ENCODE measurements around the gene DIABLO. TPM values are rescaled to one million over a fixed set of nuclear protein-coding genes. Genes with fewer than 3 reads are reported as not detected.
"Not testable (repeated sequence)": the region's sequence is repeated elsewhere in the genome, so short reads cannot be mapped to it uniquely, and the experiment has no call there.

Gene DIABLO
- total RNA-seq, 2 donors from 2014 or later: 77.5 to 81.0 TPM

DNA sequence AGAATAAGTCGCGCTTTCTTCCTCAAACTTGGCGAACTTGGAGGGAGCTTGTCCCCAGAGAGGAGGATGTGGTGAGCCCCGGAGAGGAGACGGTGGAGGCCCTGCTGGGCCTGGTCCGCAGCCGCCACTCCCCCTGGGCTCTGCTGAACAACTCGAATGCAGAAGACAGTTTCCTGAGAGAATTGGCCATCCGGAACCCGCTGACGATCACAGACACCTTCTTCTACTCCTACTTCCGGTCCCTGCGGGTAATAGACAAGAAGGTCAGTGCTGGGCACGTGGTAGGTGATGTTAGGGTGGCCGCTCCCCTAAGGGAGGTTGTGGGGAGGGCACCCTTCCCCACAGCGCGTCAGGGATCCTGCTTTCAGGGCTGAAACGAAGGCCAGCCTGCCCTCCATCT is 41.3 kb downstream of the DIABLO start:
- no peaks in the 10 kb centered on the region for H3K36me3 Mint-ChIP-seq (ENCODE audit: low read depth)
- TF ChIP-seq, protein P1, sequence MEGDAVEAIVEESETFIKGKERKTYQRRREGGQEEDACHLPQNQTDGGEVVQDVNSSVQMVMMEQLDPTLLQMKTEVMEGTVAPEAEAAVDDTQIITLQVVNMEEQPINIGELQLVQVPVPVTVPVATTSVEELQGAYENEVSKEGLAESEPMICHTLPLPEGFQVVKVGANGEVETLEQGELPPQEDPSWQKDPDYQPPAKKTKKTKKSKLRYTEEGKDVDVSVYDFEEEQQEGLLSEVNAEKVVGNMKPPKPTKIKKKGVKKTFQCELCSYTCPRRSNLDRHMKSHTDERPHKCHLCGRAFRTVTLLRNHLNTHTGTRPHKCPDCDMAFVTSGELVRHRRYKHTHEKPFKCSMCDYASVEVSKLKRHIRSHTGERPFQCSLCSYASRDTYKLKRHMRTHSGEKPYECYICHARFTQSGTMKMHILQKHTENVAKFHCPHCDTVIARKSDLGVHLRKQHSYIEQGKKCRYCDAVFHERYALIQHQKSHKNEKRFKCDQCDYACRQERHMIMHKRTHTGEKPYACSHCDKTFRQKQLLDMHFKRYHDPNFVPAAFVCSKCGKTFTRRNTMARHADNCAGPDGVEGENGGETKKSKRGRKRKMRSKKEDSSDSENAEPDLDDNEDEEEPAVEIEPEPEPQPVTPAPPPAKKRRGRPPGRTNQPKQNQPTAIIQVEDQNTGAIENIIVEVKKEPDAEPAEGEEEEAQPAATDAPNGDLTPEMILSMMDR (conservative IDR thresholded peaks at IDR 0.05): no peak
- no peak for DNase-seq
- Histone ChIP-seq H3K27me3 (ENCODE audit: control insufficient read depth, insufficient read depth, low read length, poor library complexity, severe bottlenecking) (peaks cover 12% of the 10 kb centered on the region), H3K27ac (ENCODE audit: low read depth, low read length) (no peak overlapping the region), H3K4me1 (ENCODE audit: control insufficient read depth, insufficient read depth, low read length) (no peaks in the 10 kb centered on the region), H3K36me3 (ENCODE audit: control insufficient read depth, insufficient read depth, low read length) (no peaks in the 10 kb centered on the region), H3K4me3 (ENCODE audit: low read length) (no peak overlapping the region), H3K9me3 (ENCODE audit: control insufficient read depth, low read length) (no peaks in the 10 kb centered on the region), H3K9ac (ENCODE audit: extremely low read depth, low read length, poor library complexity, severe bottlenecking) (no peak overlapping the region)
- H3K4me1 Mint-ChIP-seq: no peaks in the 10 kb centered on the region
- H3K4me3 Mint-ChIP-seq: peak overlapping the region; percentile 58
- no peak overlapping the region for H3K27ac Mint-ChIP-seq
- no peaks in the 10 kb centered on the region for H3K9me3 Mint-ChIP-seq
- 87 to 90% methylated on average over 10 to 18 of the region's 18 CpGs for WGBS, 2 experiments (ENCODE audit: insufficient coverage in 1 of 2, insufficient read length in 1 of 2)
- peaks cover 28% of the 10 kb centered on the region for H3K27me3 Mint-ChIP-seq (ENCODE audit: insufficient read depth)

DNA sequence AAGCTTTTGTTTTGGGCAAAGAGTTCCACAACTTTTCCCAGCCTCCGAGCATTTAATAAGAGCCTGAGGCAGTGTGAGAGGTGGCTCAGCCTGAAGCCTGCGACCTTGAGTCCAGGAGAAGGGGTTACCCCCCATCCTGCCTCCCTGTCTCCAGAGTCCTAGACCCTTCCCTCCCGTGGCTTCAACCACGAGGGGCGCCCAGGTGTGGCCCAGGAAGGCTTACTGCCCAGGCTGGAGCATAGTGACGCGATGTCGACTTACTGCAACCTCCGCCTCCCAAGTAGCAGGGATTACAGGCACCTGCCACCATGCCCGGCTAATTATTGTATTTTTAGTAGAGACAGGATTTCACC is 42.3 kb downstream of the DIABLO start:
- 78 to 81% methylated on average over 8 to 10 of the region's 10 CpGs for WGBS, 2 experiments (ENCODE audit: insufficient coverage in 1 of 2, insufficient read length in 1 of 2)
- Histone ChIP-seq H3K4me1 (ENCODE audit: control insufficient read depth, insufficient read depth, low read length) (no peaks in the 10 kb centered on the region), H3K4me3 (ENCODE audit: low read length) (peak overlapping the region; percentile 69), H3K9ac (ENCODE audit: extremely low read depth, low read length, poor library complexity, severe bottlenecking) (no peak overlapping the region), H3K27ac (ENCODE audit: low read depth, low read length) (no peak overlapping the region), H3K27me3 (ENCODE audit: control insufficient read depth, insufficient read depth, low read length, poor library complexity, severe bottlenecking) (peaks cover 12% of the 10 kb centered on the region), H3K9me3 (ENCODE audit: control insufficient read depth, low read length) (no peaks in the 10 kb centered on the region), H3K36me3 (ENCODE audit: control insufficient read depth, insufficient read depth, low read length) (no peaks in the 10 kb centered on the region)
- Mint-ChIP-seq H3K4me3 (peak overlapping the region; percentile 58), H3K36me3 (ENCODE audit: low read depth) (no peaks in the 10 kb centered on the region), H3K4me1 (no peaks in the 10 kb centered on the region), H3K27ac (no peak overlapping the region), H3K9me3 (no peaks in the 10 kb centered on the region), H3K27me3 (ENCODE audit: insufficient read depth) (peaks cover 28% of the 10 kb centered on the region)
- TF ChIP-seq, protein P1 (conservative IDR thresholded peaks at IDR 0.05): no peak
- peak; percentile 63 for DNase-seq

DNA sequence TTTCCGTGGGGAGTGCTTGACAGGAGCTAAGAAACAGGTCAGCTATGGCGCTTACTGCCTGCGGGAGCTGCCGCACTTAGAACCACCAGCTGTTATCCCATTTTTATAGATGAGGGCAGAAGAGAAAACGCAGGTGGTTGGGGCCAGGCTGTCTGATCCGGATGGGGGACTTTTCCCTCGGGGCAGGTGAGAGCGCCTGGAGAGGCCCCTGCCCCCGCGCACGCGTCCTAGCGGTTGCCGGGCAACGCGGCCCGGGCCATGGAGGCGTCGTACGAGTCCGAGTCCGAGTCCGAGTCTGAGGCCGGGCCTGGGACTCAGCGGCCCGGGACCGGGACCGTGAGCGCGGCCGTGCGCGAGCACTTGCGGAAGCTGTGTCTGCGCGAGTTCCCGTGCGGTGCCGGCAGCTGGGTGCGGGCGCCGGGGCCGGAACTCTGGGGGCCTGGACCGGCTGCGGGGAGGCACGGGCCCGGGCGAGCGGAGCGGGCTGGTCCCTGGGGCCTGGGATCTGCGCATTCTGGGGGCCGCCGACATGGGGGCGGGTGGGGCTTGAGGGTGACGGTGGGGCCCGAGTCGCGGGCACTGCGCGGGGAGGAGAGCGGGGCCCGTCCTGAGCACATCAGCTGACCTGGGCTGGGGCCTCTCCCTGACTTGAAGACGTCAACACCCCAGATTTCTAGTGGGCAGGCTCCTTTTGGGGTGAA is 42.8 kb downstream of the DIABLO start, which contains the start of gene LRRC43:
LRRC43 (plus strand) TSS at position 237 of the 701 bp plus-strand sequence; CDS start at position 259, 22 bp downstream.
- WGBS, 2 experiments (ENCODE audit: insufficient coverage in 1 of 2, insufficient read length in 1 of 2): 11 to 22% methylated on average over 14 to 63 of the region's 63 CpGs
- Histone ChIP-seq H3K36me3 (ENCODE audit: control insufficient read depth, insufficient read depth, low read length) (no peaks in the 10 kb centered on the region), H3K9me3 (ENCODE audit: control insufficient read depth, low read length) (no peaks in the 10 kb centered on the region), H3K27me3 (ENCODE audit: control insufficient read depth, insufficient read depth, low read length, poor library complexity, severe bottlenecking) (peaks cover 12% of the 10 kb centered on the region), H3K4me1 (ENCODE audit: control insufficient read depth, insufficient read depth, low read length) (no peaks in the 10 kb centered on the region), H3K9ac (ENCODE audit: extremely low read depth, low read length, poor library complexity, severe bottlenecking) (no peak within 1 kb of the TSS), H3K4me3 (ENCODE audit: low read length) (peak within 1 kb of the TSS; percentile 69), H3K27ac (ENCODE audit: low read depth, low read length) (no peak within 1 kb of the TSS)
- no peaks in the 10 kb centered on the region for H3K4me1 Mint-ChIP-seq
- peaks cover 28% of the 10 kb centered on the region for H3K27me3 Mint-ChIP-seq (ENCODE audit: insufficient read depth)
- no peaks in the 10 kb centered on the region for H3K36me3 Mint-ChIP-seq (ENCODE audit: low read depth)
- TF ChIP-seq, protein P1 (conservative IDR thresholded peaks at IDR 0.05): no peak
- DNase-seq: peak; percentile 91
- H3K4me3 Mint-ChIP-seq: peak within 1 kb of the TSS; percentile 58
- no peak within 1 kb of the TSS for H3K27ac Mint-ChIP-seq
- no peaks in the 10 kb centered on the region for H3K9me3 Mint-ChIP-seq

DNA sequence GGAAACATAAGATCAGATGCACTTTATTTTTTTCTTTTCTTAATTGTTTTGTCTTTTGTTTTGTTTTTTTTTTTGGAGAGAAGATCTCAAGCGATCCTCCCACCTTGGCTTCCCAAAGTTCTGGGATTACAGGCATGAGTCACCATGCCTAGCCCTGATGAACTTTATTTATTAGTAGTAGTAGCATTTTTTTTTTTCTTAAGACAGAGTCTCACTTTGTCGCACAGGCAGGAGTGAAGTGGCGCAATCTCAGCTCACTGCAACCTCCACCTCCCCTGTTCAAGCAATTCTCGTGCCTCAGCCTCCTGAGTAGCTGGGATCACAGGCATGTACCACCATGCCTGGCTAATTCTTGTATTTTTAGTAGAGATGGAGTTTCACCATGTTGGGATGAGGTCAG is 49.4 kb downstream of the DIABLO start:
- H3K36me3 Mint-ChIP-seq (ENCODE audit: low read depth); H3K27me3 Mint-ChIP-seq (ENCODE audit: insufficient read depth); H3K4me1 Mint-ChIP-seq; H3K9me3 Mint-ChIP-seq; H3K9me3 ChIP-seq (ENCODE audit: control insufficient read depth, low read length); H3K4me3 Mint-ChIP-seq; H3K27ac ChIP-seq (ENCODE audit: low read depth, low read length); H3K4me1 ChIP-seq (ENCODE audit: control insufficient read depth, insufficient read depth, low read length); H3K36me3 ChIP-seq (ENCODE audit: control insufficient read depth, insufficient read depth, low read length); H3K9ac ChIP-seq (ENCODE audit: extremely low read depth, low read length, poor library complexity, severe bottlenecking); H3K27me3 ChIP-seq (ENCODE audit: control insufficient read depth, insufficient read depth, low read length, poor library complexity, severe bottlenecking); H3K4me3 ChIP-seq (ENCODE audit: low read length); H3K27ac Mint-ChIP-seq; DNase-seq: not testable (repeated sequence)
- WGBS, 2 experiments (ENCODE audit: insufficient coverage in 1 of 2, insufficient read length in 1 of 2): 94 to 100% methylated on average over 2 to 4 of the region's 4 CpGs

Measured in endodermal cell (in vitro differentiated cells).